Urothelium cell line (cell line): Measurements from ENCODE around the gene ITPR3.
A peak's percentile ranks its signal among the peaks of the same experiment; 100 is the strongest.

ENCODE experiments used
- DNase-seq: peaks from one replicate; pipeline ENCODE4 v3.0.0; 2011; ENCODE audit warnings: low spot score, mixed read lengths
- FAIRE-seq: peaks from 2 replicates; lab custom pipeline; 2011; peaks lifted over from hg19 to GRCh38; lab: Jason Lieb, UNC

ITPR3 gene

DNA sequence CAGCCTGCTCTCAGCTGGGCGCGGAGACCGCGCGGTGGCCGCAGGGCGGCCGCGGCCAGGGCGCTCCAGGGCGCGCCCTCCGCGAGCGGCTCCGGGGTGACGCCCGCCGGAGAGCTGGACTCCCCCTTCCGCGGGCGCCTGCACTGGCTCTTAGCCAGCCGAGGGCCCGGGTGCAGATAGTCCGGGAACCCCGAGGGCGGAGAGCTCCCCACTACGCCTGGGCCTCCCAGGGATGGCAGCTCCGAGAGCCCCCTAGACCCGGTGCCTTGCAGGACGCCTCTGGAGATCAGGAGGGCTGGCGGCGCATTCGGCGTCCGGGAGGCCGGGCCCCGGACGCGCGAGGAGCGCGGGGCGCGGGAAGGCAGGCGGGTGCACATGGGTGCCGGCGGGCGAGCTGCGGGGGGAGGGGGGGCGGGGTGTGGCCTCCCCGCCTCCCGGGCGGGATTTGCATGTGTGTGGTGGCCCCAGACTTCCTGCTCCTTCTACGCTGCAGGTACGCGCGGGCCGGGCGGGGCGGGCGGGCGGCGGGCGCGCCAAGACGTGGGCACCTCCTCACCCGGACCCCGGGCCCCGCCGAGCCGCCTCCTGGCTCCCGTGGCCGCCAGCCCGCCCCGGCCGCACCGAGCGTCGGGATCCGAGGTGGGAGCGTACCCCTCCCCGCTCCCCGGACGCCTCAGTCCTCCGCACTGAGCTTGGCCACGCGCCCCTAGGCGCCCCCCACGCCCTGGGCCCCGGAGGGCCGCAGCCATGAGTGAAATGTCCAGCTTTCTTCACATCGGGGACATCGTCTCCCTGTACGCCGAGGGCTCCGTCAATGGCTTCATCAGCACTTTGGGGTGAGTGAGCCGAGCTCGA, at the start of gene ITPR3:
Gene ITPR3 (plus strand): TSS at position 467 of the 855 bp plus-strand sequence. CDS start 281 bp downstream, at position 748.
- DNase-seq, result peak; percentile 89
- no peak for FAIRE-seq

DNA sequence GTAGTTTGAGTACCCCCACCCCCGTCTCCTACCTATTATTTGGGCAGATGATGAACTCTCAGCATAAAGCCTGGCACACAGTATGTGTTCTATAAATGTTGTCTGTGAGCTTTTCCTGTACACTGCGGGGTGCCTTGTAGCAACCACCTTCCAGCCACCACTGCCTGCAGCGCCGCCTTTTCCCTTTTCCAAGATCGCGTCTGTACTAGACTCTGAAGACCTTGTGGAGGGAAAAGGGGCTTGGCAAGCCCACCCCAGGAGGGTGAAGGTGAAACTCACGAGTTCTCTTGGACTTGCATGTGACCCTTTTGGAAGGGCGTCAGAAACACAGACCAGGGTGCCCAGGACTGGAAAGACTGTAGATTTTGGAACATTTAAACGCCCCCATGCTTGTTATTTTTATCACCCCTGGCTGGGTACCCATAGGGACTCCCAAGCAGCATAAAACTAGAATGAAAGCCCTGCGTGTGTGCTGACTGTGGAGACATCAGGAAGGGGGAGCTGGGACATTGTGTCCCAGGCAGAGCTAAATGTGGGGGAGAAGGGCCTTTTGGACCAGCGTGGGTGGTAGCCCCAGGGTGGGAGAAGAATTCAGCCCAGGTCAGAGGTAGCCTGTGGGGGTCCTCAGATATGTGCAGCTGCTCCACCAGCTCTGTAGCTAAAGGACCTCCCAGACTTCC, 49.3 kb upstream of the ITPR3 start:
- FAIRE-seq (no peak), DNase-seq (no peak)

DNA sequence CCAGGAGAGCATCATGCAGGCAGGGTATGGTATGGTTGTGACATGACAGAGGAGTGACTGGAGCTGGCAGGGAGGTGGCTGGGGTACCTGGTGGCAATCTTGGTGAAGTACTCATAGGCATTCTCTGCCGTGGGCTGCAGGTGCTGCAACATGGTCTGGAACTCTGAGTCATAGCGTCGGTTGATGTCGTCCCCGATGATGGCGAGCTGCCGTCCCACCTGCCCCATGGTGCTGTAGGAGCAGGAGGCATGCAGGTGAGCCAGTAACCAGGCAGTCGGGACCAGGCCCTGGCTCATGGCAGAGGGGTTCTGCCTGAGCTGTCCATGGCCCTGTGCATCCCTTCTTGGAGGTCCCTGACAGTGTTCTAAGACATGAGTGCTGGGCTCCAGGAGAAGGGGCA, 45.9 kb upstream of the ITPR3 start:
- peak; percentile 17 for FAIRE-seq
- no peak for DNase-seq

DNA sequence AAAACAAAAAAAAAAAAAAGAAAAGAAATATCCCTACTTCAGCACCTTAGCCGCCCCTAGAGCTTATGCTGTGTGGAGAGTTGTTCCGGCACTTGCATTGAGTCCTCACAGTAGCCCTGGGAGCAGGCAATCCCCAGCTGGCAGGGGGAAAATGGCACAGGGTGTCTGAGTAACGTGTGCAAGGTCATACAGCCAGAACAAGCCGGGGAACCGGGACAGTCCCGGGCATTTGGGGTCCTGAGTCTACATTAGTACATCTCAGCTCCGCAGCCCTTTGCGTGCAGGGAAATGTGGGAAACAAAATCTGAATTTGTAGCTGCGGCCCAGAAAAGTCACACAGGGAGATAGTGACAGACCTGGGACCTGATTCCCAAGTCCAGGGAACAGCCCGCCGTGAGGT, 44.5 kb upstream of the ITPR3 start:
- DNase-seq (no peak), FAIRE-seq (no peak)

DNA sequence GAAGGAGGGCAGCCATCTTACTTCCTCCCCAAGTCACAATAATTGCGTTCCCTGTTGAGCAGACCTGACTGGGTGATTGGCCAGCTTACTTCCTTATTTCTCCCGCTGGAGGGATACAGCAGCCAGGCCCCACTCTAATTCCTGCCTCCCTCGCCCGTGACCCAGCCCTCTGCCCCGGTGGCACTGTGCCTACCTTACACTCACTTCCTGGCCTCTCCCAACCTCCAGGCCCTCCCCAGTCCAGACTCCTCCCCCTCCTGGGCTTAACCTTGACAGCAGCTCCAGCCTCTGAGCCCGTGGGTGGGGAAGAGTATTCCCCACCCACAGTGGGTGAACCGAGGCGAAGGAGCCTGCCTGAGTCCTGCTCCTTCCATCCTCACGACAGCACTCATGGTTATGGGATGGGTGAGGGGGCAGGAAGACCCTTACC, 44.0 kb upstream of the ITPR3 start:
- DNase-seq, result no peak
- FAIRE-seq, result no peak

DNA sequence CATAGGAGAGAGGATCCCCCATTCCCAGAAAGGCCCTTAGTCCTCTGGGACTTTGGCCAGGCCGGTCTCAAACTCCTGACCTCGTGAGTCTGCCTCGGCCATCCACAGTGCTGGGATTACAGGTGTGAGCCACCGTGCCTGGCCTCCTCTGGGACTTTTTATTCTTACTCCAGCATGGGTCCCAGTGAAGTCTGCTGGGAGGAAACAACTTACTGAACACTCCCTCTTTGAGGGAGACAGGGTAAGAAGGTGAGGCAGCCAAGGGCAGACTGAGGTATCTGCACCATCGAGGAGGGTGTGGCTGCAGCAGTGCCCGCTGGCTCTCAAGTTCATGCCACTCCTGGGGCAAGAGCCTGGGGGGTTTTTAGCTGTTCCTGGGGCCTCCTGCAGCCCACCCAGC, 43.4 kb upstream of the ITPR3 start:
- FAIRE-seq (no peak), DNase-seq (no peak)

DNA sequence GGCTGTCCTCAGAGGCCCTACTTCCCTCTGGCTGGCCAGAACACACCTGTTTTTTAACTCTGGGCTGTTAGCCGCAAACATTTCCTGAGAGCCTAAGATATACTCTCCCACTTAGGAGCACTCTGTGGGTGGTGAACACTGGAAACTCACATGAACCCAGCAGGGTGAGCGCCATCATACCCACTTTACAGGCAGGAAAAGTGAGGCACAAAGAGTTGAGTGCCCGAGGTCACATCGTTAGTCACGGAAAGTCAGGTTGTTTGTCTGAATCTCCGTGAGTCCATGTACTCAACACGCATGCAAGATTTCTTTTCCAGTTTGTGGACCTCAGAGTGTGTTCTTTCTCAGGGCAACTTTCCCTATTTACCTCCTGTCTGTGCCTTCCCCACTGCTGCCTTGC, 43.0 kb upstream of the ITPR3 start:
- no peak for FAIRE-seq
- no peak for DNase-seq

DNA sequence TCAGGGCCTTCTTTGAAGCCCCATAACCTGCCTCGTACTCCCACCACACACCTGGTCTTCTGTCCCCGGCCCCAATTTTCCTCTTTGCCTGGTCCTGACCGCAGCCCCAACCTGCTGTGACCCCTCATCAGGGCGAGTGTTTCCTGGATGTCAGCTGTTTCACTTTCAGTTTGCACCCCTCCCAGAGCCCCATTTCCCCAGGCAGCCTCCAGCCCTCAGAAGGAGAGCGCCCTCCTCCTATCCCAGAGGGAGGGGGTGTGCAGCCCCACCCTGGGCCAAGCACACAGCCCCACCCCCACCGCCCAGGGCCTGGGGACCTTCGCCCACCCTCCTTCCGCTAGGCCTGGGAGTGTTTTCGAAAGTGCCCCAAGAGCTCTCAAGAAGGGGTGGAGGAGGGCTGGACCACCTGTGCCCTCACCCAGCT, 42.5 kb upstream of the ITPR3 start:
- DNase-seq (no peak), FAIRE-seq (no peak)

DNA sequence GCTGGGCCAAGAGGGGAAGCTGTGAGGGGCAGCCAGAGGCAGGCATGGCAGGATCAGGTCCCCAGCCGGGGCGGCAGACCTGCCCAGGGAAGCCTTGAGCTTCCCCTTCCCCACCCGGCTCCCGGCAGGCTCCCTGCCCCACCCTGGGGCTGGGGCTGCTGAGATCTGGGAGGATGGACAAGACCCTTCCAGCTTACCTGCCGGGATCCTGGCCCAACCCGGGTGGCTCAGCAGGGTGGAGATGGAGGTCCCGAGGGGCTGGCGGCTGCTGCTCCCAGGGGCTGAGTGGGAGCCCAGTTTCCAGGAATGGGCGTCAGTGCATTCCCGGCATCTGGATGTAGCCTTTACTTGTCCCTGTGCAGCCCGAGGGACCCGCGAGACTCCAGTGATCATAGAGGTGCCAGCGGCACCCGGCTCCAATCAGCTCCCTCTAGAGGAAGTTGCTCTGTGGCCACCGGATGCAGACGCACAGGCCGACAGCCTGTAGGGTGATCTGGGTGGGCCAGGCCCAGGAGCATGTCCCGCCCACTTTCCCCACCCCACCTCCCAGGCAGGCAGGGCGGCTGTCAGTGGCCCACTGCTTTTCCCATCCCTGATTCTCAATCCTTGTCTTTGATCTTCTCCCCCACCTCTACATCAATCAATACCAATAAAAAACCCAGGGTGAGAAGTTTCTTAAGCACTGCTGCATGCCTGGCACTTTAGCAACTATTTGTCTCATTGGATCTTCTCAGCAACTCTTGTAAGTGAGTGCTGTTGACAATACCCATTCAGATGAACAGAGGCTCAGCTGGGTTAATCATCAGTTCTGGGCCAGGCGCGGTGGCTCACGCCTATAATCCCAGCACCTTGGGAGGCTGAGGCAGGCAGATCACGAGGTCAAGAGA, 41.1 kb upstream of the ITPR3 start, which contains the start of gene BAK1:
Gene BAK1 (minus strand): TSS at position 449 of the 887 bp plus-strand sequence. CDS start 2,672 bp downstream, outside the sequence.
- DNase-seq, result peak; percentile 94
- FAIRE-seq, result no peak

DNA sequence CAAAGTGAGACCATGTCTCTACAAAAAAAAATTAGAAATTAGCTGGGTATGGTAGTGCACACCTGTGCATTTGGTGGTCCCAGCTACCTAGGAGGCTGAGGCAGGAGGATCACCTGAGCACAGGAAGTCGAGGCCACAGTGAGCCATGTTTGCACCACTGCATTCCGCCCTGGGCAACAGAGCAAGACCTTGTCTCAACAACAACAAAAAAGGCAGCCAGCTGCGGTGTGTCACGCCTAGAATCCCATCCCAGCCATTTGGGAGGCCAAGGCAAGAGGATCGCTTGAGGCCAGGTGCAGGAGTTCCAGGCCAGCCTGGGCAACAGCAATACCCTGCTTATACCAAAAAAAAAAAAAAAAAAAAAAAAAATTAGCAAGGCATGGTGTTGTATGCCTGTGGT, 39.9 kb upstream of the ITPR3 start:
- no peak for FAIRE-seq
- DNase-seq, result no peak

DNA sequence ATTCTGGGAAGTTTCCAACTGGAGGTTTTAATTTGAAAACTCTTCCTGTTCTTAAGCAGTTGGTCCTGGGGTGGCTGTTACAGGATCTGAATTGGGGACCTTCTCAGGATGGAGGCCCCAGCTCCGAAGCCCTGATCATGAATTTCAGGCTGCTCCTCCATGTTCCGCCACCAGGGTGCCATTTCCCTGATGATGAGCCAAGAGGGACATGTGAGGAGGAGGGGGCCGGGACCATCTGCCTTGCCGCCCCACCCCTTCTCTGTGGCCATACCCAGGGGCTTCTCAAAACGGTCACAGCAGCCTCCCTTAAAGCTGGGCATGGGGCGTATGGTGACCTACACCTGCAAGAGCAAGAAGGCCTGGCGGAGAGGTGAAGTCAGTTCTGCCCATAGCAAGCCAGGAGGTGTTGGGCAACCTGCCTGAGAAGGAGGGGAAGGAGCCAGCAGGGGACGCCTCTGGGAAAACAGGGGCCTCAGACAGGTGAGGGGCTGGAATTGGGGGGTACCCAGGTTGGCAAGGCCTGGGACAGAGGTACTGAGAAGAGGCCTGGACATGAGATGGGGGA, 37.4 kb upstream of the ITPR3 start:
- FAIRE-seq (no peak), DNase-seq (no peak)

DNA sequence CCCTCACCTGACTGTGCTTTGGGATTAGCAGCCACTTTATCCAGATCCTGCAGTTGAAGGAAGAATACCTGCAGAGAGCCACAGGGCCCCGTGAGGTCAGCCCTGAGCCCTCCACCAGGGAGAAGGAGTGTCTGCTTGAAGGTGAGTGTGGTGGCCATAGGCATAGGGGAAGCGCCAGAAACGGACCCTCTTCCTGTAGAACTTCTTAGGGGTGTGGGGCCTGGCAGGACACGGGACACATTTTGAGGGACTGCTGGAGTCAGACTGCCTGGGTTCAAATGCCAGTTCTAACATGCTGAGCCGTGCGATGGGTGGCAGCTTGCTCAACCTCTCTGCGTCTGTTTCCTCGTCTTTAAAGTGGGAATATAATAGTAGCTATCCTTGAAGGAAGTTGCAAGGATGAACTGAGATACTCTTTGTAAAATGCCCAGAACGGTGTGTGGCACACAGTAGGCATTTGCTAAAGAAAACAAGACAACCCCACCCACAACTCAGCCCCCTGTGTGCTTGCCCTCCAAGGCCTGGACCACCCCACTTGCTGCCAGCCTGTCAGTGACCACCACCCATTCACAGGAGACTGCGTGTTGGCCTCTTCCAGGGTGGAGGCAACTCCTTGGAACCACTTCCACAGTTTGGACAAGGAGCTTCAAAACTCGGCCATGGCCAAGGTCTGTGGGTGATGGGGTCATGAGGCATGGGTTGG, 36.3 kb upstream of the ITPR3 start:
- FAIRE-seq, result no peak

DNA sequence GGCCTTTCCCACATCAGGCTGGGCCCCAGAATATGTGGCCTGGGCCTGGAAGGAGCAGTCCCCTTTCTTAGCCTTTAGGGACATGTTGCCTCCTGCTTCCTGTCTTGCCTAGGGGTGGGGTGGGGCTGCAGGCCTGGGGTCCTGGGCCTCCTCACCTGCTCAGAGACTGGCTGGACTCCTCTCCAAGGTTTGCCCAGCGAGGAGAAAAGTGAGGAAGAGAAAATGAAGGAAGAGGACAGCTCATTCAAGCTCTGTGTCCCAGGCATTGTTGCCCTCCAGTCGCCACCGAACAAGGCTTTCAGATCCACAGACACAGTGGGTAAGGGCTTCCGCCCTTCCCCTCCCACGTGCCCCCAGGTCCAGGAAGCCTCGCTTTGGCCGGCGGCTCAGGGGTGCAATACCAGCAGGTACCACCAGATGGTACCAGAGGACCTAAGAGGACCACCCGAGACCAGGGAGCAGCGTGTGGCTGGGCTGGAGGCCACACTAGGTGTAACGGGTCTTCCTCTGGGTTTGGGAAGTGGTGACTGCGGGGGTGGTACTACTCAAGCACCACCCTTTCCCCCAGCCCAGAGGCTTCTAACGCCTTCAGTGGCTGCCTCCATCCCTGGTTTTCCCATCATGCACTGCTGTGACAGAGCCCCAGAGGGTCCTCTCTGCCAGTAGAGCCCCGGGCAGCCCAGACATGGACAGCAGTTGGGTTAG, 35.6 kb upstream of the ITPR3 start:
- FAIRE-seq (no peak), DNase-seq (peak; percentile 83)

More for the DNA sequence above, 36.3 kb upstream of the ITPR3 start:
- no peak for DNase-seq

DNA sequence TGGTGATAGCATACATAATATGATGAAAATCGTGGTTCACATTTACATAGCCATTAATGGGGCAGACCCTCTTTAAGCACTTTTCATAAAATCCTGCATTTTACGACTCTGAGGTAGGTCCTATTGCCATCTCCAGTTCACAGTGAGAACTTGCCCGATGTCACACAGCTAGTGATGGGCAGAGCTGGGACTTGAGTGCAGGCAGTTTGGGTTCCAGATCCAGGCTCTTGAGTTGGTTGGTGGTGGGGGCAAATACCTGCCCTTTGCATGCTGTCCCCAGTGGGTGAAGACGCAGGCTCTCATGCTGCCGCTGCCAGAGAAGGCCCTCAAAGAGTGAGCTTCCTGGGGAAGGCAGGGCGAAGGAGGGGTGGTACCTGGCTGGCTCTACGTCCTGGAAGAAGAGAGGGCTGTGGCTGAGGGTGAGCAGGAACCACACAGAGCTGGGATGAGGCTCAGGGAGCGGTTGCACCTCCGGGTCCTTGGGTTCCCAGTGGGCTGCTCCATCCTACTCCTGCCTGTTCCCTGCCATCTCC, 34.9 kb upstream of the ITPR3 start:
- no peak for FAIRE-seq
- no peak for DNase-seq

DNA sequence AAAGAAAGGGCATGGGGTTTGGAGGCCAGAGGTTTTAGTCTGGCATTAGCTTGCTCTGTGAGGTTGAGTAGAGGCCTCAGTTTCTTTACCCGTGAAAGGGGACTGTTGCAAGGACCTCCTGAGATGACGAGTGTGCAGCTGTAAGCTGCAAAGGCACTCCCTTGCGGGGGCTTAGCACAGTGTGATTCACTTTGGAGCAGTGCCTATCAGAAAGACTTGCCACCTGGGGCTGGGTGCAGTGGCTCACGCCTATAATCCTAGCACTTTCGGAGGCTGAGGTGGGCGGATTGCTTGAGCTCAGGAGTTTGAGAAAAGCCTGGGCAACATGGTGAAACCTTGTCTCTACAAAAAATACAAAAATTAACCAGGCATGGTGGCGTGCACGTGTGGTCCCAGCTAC, 33.6 kb upstream of the ITPR3 start:
- FAIRE-seq (no peak), DNase-seq (no peak)

DNA sequence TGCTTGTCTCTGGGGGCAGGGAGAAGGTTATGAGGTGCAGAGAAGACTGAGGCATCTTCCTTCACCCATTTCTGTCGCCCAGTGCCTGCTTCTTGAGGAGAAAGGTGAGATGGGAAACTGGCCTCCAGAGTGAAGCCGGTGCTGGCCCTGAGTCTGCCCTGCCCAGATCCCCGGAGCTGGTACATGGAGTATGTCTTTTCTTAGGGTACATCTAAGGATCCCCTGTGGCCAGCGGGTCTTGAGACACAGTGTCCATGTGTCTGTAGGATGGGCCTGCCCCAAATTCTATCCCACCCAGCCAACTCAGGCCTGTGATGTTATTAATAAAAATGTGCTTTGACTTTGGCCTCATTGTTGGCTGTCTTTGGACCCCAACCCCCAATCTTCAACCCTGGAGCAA, 32.2 kb upstream of the ITPR3 start:
- no peak for DNase-seq
- FAIRE-seq, result no peak

DNA sequence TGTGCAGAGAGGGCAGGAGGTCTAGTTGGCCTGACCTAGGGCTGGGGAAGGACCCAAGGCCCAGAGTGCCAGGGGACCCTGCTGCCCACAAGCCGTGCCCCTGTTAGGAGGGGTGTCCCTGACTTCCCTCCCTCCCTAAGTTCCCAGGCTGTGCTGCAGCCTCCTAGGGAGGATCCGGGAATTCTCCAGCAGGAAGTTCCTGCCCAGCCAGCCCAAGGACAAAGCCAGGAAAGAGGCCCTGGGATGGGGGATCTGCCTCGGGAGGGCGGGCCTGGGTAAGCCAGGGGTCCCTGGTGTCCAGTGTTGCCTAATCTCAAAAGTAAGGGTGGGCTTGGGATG, 31.8 kb upstream of the ITPR3 start:
- FAIRE-seq (no peak), DNase-seq (no peak)

DNA sequence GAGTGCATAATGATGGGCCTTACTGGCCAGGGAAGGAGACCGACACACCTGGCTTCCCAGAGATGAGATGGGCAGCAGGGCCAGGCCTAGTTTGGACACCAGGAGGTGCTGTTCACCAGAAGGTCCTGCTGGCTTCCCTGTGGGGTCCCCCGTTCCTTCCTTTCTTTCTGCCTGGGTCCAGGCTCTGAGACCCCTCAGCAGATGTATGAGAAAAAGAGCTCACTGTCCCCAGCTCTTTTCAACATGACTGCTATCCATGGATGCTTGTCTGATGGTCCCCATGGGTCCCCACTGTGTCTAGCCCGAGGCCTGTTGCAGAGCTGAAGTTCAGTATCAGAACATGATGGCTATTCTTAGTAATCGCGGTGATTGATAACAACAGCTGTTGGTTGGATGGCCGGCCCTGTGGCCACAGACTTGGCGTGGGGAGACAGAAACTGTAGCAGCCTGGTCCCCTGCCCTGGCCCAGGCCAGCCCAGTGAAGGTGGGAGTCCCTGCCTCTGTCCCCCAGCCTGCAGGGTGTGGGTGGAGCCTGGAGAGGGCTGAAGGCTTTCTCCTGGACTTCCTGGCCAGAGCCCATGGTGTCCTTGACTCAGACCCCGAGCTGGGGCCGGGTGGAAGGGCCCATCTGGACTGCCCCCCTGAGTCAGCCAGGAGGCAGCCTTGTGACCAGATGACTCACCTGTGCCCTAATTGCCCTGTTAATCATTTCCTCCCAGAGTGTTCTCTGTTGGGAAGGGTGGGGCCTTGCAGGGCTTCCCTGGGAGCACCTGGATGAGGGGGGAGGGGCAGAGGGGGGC, 31.2 kb upstream of the ITPR3 start:
- FAIRE-seq (no peak), DNase-seq (peak; percentile 85)
